Endothelial cell of umbilical vein (primary cell): ENCODE data around the gene ATF7IP.

Experiments
- EZH2 ChIP-seq: IDR thresholded peaks from 2 replicates; pipeline ENCODE4 v1.6.1; 2012; ENCODE audit warnings: borderline replicate concordance, low read depth, mild to moderate bottlenecking, moderate library complexity, low read length, inconsistent platforms; ENCODE audit not compliant: severe bottlenecking
- FOS ChIP-seq: IDR thresholded peaks from 2 replicates; pipeline ENCODE4 v1.6.1; 2011; ENCODE audit warnings: mild to moderate bottlenecking, low read length, moderate library complexity, borderline replicate concordance; ENCODE audit not compliant: insufficient read depth
- GATA2 ChIP-seq: IDR thresholded peaks from 2 replicates; pipeline ENCODE4 v1.7.0; 2011; ENCODE audit warnings: low read depth, mild to moderate bottlenecking, moderate library complexity, mixed read lengths, low read length; ENCODE audit not compliant: insufficient read length, insufficient read depth
- JUN ChIP-seq: IDR thresholded peaks from 2 replicates; pipeline ENCODE4 v1.6.1; 2011; ENCODE audit warnings: borderline replicate concordance, low read depth; ENCODE audit not compliant: insufficient read length, insufficient read depth
- MYC ChIP-seq: IDR thresholded peaks from one replicate; pipeline ENCODE4 v1.6.1; 2011; ENCODE audit warnings: mild to moderate bottlenecking, low read depth, low read length
- POLR2A ChIP-seq: IDR thresholded peaks from 2 replicates; pipeline ENCODE4 v1.6.1; 2012; ENCODE audit warnings: low read depth, mild to moderate bottlenecking, control low read depth, low read length
- POLR2AphosphoS5 ChIP-seq: IDR thresholded peaks from 2 replicates; pipeline ENCODE4 v1.6.1; 2012; ENCODE audit warnings: low read depth, mild to moderate bottlenecking, control low read depth, low read length, moderate library complexity; ENCODE audit not compliant: insufficient read depth
- TF ChIP-seq, protein P1 (sequence below), 2 donors: IDR thresholded peaks; 1 replicate in 1 of 2; 2 replicates in 1 of 2; pipeline ENCODE4 v1.5.1; 2011; ENCODE audit warnings: low read length in 2 of 2, mild to moderate bottlenecking in 2 of 2, moderate library complexity in 2 of 2, control low read depth in 1 of 2, inconsistent platforms in 1 of 2, low read depth in 1 of 2; ENCODE audit not compliant: insufficient read depth in 1 of 2; ENCODE audit errors: extremely low read depth in 1 of 2
- TF ChIP-seq, protein P2 (sequence below): IDR thresholded peaks from 2 replicates; pipeline ENCODE4 v1.6.1; 2011; ENCODE audit not compliant: insufficient read depth, insufficient read length

DNA sequence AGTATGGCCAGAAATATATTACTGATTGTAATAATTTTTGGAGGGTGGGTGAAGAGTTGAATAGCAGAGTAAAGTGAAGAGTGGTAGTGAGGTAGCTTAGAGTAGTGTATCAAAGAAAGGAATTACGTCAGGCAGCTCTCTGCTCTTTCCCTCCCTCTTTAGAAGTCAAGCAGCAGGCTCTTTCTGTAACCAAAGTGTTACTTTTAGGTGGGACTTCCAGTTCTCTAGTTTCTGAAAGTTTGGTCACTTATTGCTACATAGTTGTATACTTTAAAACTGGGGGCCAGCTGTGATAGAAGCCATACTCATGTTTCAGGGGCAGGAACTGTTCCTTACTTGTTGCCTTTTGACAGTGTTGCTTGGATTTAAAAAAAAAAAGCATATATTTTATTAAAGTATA lies 30.6 kb downstream of the ATF7IP start:
- TF ChIP-seq, protein P1, sequence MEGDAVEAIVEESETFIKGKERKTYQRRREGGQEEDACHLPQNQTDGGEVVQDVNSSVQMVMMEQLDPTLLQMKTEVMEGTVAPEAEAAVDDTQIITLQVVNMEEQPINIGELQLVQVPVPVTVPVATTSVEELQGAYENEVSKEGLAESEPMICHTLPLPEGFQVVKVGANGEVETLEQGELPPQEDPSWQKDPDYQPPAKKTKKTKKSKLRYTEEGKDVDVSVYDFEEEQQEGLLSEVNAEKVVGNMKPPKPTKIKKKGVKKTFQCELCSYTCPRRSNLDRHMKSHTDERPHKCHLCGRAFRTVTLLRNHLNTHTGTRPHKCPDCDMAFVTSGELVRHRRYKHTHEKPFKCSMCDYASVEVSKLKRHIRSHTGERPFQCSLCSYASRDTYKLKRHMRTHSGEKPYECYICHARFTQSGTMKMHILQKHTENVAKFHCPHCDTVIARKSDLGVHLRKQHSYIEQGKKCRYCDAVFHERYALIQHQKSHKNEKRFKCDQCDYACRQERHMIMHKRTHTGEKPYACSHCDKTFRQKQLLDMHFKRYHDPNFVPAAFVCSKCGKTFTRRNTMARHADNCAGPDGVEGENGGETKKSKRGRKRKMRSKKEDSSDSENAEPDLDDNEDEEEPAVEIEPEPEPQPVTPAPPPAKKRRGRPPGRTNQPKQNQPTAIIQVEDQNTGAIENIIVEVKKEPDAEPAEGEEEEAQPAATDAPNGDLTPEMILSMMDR (IDR thresholded peaks at IDR 0.05; ENCODE audit: extremely low read depth in 1 of 2, insufficient read depth in 1 of 2, low read depth in 1 of 2, low read length in 2 of 2): no peak
- TF ChIP-seq POLR2A (no peak), EZH2 (no peak), POLR2AphosphoS5 (no peak), MYC (no peak), FOS (no peak), JUN (no peak), GATA2 (no peak)
- TF ChIP-seq, protein P2, sequence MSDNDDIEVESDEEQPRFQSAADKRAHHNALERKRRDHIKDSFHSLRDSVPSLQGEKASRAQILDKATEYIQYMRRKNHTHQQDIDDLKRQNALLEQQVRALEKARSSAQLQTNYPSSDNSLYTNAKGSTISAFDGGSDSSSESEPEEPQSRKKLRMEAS: no peak
